ENCODE data around the gene RIOX2. TPM values are rescaled to one million over a fixed set of nuclear protein-coding genes. Genes with fewer than 3 reads are reported as not detected.

The RIOX2 gene
- polyA plus RNA-seq, 3 donors: 31.8 to 41.6 (median 33.2) TPM

- DNase-seq (ENCODE audit: extremely low read depth in 1 of 11, low read depth in 9 of 11, low spot score in 4 of 11): no peak
Observed at GRCh38 chr3:97960993-97961766, 11.1 kb downstream of the RIOX2 start.

- no peak for DNase-seq (ENCODE audit: extremely low read depth in 1 of 11, low read depth in 9 of 11, low spot score in 4 of 11)
Observed at GRCh38 chr3:97960551-97960950, 11.7 kb downstream of the RIOX2 start.

- no peak for DNase-seq (ENCODE audit: extremely low read depth in 1 of 11, low read depth in 9 of 11, low spot score in 4 of 11)
Observed at GRCh38 chr3:97959872-97960271, 12.4 kb downstream of the RIOX2 start.

GRCh38 chr3:97958796-97959195 lies 13.4 kb downstream of the RIOX2 start:
- DNase-seq (ENCODE audit: extremely low read depth in 1 of 11, low read depth in 9 of 11, low spot score in 4 of 11): no peak

- no peak for DNase-seq (ENCODE audit: extremely low read depth in 1 of 11, low read depth in 9 of 11, low spot score in 4 of 11)
Observed at GRCh38 chr3:97958396-97958795, 13.8 kb downstream of the RIOX2 start.

- no peak for DNase-seq (ENCODE audit: extremely low read depth in 1 of 11, low read depth in 9 of 11, low spot score in 4 of 11)
Observed at GRCh38 chr3:97957617-97958311, 14.5 kb downstream of the RIOX2 start.

- DNase-seq (ENCODE audit: extremely low read depth in 1 of 11, low read depth in 9 of 11, low spot score in 4 of 11): no peak
Observed at GRCh38 chr3:97956051-97956450, 16.2 kb downstream of the RIOX2 start.

- no peak for DNase-seq (ENCODE audit: extremely low read depth in 1 of 11, low read depth in 9 of 11, low spot score in 4 of 11)
Observed at GRCh38 chr3:97954228-97954827, 17.9 kb downstream of the RIOX2 start.

- DNase-seq (ENCODE audit: extremely low read depth in 1 of 11, low read depth in 9 of 11, low spot score in 4 of 11): no peak
Observed at GRCh38 chr3:97952872-97953271, 19.4 kb downstream of the RIOX2 start.

- no peak for DNase-seq (ENCODE audit: extremely low read depth in 1 of 11, low read depth in 9 of 11, low spot score in 4 of 11)
Observed at GRCh38 chr3:97952280-97952679, 20.0 kb downstream of the RIOX2 start.

- no peak for DNase-seq (ENCODE audit: extremely low read depth in 1 of 11, low read depth in 9 of 11, low spot score in 4 of 11)
Observed at GRCh38 chr3:97950360-97950759, 21.9 kb downstream of the RIOX2 start.

- no peak for DNase-seq (ENCODE audit: extremely low read depth in 1 of 11, low read depth in 9 of 11, low spot score in 4 of 11)
Observed at GRCh38 chr3:97949743-97950142, 22.5 kb downstream of the RIOX2 start.

- DNase-seq (ENCODE audit: extremely low read depth in 1 of 11, low read depth in 9 of 11, low spot score in 4 of 11): no peak
Observed at GRCh38 chr3:97949110-97949485, 23.1 kb downstream of the RIOX2 start.

GRCh38 chr3:97948351-97949109 lies 23.7 kb downstream of the RIOX2 start:
- no peak for DNase-seq (ENCODE audit: extremely low read depth in 1 of 11, low read depth in 9 of 11, low spot score in 4 of 11)

GRCh38 chr3:97942801-97943546 lies 29.3 kb downstream of the RIOX2 start:
- no peak for DNase-seq (ENCODE audit: extremely low read depth in 1 of 11, low read depth in 9 of 11, low spot score in 4 of 11)

GRCh38 chr3:97940034-97940433 lies 32.2 kb downstream of the RIOX2 start:
- no peak for DNase-seq (ENCODE audit: extremely low read depth in 1 of 11, low read depth in 9 of 11, low spot score in 4 of 11)

GRCh38 chr3:97939401-97939800 lies 32.8 kb downstream of the RIOX2 start:
- DNase-seq (ENCODE audit: extremely low read depth in 1 of 11, low read depth in 9 of 11, low spot score in 4 of 11): no peak

GRCh38 chr3:97938444-97938843 lies 33.8 kb downstream of the RIOX2 start:
- no peak for DNase-seq (ENCODE audit: extremely low read depth in 1 of 11, low read depth in 9 of 11, low spot score in 4 of 11)

- DNase-seq (ENCODE audit: extremely low read depth in 1 of 11, low read depth in 9 of 11, low spot score in 4 of 11): no peak
Observed at GRCh38 chr3:97937205-97937604, 35.0 kb downstream of the RIOX2 start.
